ENCODE results near the gene FIBP.

Gene FIBP

GRCh38 chr11:65883786-65884715 lies 4.2 kb downstream of the FIBP start:
- no peak overlapping the region for H3K4me3 ChIP-seq
- no peak for DNase-seq (ENCODE audit: low spot score)
- H3K27ac ChIP-seq, result no peak overlapping the region
- TF ChIP-seq CTCF (IDR thresholded peaks at IDR 0.05), result no peak

- no peak for TF ChIP-seq CTCF (IDR thresholded peaks at IDR 0.05)
- Histone ChIP-seq H3K27ac (no peak overlapping the region), H3K4me3 (no peak overlapping the region)
- DNase-seq (ENCODE audit: low spot score), result no peak
These were observed 5.1 kb downstream of the FIBP start for GRCh38 chr11:65883058-65883761.

GRCh38 chr11:65882120-65883057 lies 5.9 kb downstream of the FIBP start:
- no peak for DNase-seq (ENCODE audit: low spot score)
- H3K4me3 ChIP-seq, result no peak overlapping the region
- TF ChIP-seq CTCF (IDR thresholded peaks at IDR 0.05), result no peak
- no peak overlapping the region for H3K27ac ChIP-seq

- no peak overlapping the region for H3K4me3 ChIP-seq
- DNase-seq (ENCODE audit: low spot score), result no peak
- H3K27ac ChIP-seq, result no peak overlapping the region
- TF ChIP-seq CTCF (IDR thresholded peaks at IDR 0.05), result no peak
These were observed 7.3 kb downstream of the FIBP start for GRCh38 chr11:65880844-65881421.

GRCh38 chr11:65880027-65880426 lies 8.2 kb downstream of the FIBP start:
- no peak for DNase-seq (ENCODE audit: low spot score)
- Histone ChIP-seq H3K27ac (no peak overlapping the region), H3K4me3 (no peak overlapping the region)
- no peak for TF ChIP-seq CTCF (IDR thresholded peaks at IDR 0.05)

GRCh38 chr11:65879617-65880016 lies 8.7 kb downstream of the FIBP start, which contains the start of gene CTSW:
Gene CTSW (plus strand): TSS chr11:65879837. CDS start chr11:65879855, 18 bp downstream.
- DNase-seq (ENCODE audit: low spot score), result no peak
- Histone ChIP-seq H3K4me3 (no peak within 1 kb of the TSS), H3K27ac (no peak within 1 kb of the TSS)
- no peak for TF ChIP-seq CTCF (IDR thresholded peaks at IDR 0.05)

All from coronary artery (tissue), 2 donors.